ENCODE measurements around the gene F11. TPM values are rescaled to one million over a fixed set of nuclear protein-coding genes. Genes with fewer than 3 reads are reported as not detected.
"Not testable (repeated sequence)": the region's sequence is repeated elsewhere in the genome, so short reads cannot be mapped to it uniquely, and the experiment has no call there.

F11 gene
- total and polyA plus RNA-seq, 2 experiments from 2014 or later = not detected

GRCh38 chr4:186258216-186258811 lies 7.7 kb upstream of the F11 start:
- H3K9me3 ChIP-seq (ENCODE audit: low read depth) = no peaks in the 10 kb centered on the region
- H3K27ac ChIP-seq = no peak overlapping the region
- no peak for TF ChIP-seq CTCF (IDR thresholded peaks at IDR 0.05; ENCODE audit: low read depth, low read length)
- DNase-seq (ENCODE audit: low read depth in 1 of 2, low spot score in 1 of 2) = no peak
- no peaks in the 10 kb centered on the region for H3K4me1 ChIP-seq (ENCODE audit: low read depth)
- no peaks in the 10 kb centered on the region for H3K36me3 ChIP-seq
- H3K27me3 ChIP-seq = no peaks in the 10 kb centered on the region
- H3K4me3 ChIP-seq = no peak overlapping the region

- DNase-seq (ENCODE audit: low read depth in 1 of 2, low spot score in 1 of 2) = no peak
- Histone ChIP-seq H3K27ac (no peak overlapping the region), H3K27me3 (no peaks in the 10 kb centered on the region), H3K4me1 (ENCODE audit: low read depth) (no peaks in the 10 kb centered on the region), H3K9me3 (ENCODE audit: low read depth) (no peaks in the 10 kb centered on the region), H3K36me3 (no peaks in the 10 kb centered on the region), H3K4me3 (no peak overlapping the region)
- no peak for TF ChIP-seq CTCF (IDR thresholded peaks at IDR 0.05; ENCODE audit: low read depth, low read length)
These were observed 5.9 kb upstream of the F11 start for GRCh38 chr4:186260117-186260503.

GRCh38 chr4:186260504-186261448 lies 5.2 kb upstream of the F11 start:
- Histone ChIP-seq H3K27ac (no peak overlapping the region), H3K36me3 (no peaks in the 10 kb centered on the region), H3K27me3 (no peaks in the 10 kb centered on the region), H3K9me3 (ENCODE audit: low read depth) (no peaks in the 10 kb centered on the region), H3K4me3 (no peak overlapping the region), H3K4me1 (ENCODE audit: low read depth) (peaks cover 2% of the 10 kb centered on the region)
- no peak for DNase-seq (ENCODE audit: low read depth in 1 of 2, low spot score in 1 of 2)
- no peak for TF ChIP-seq CTCF (IDR thresholded peaks at IDR 0.05; ENCODE audit: low read depth, low read length)

- H3K4me3 ChIP-seq = no peak overlapping the region
- H3K4me1 ChIP-seq (ENCODE audit: low read depth) = peaks cover 5% of the 10 kb centered on the region
- no peaks in the 10 kb centered on the region for H3K9me3 ChIP-seq (ENCODE audit: low read depth)
- H3K27me3 ChIP-seq = no peaks in the 10 kb centered on the region
- H3K27ac ChIP-seq = no peak overlapping the region
- DNase-seq (ENCODE audit: low read depth in 1 of 2, low spot score in 1 of 2) = no peak
- no peak for TF ChIP-seq CTCF (IDR thresholded peaks at IDR 0.05; ENCODE audit: low read depth, low read length)
- H3K36me3 ChIP-seq = no peaks in the 10 kb centered on the region
These were observed 1.3 kb upstream of the F11 start for GRCh38 chr4:186264660-186265059.

- not testable (repeated sequence) for H3K36me3 ChIP-seq, H3K27ac ChIP-seq, H3K4me3 ChIP-seq
These were observed 739 bp upstream of the F11 start for GRCh38 chr4:186265250-186265649.

More at GRCh38 chr4:186265250-186265649, 739 bp upstream of the F11 start:
- not testable (repeated sequence) for H3K9me3 ChIP-seq (ENCODE audit: low read depth); DNase-seq (ENCODE audit: low read depth in 1 of 2, low spot score in 1 of 2); H3K4me1 ChIP-seq (ENCODE audit: low read depth); H3K27me3 ChIP-seq
